ENCODE measurements around the gene KDM5B.

KDM5B gene

DNA sequence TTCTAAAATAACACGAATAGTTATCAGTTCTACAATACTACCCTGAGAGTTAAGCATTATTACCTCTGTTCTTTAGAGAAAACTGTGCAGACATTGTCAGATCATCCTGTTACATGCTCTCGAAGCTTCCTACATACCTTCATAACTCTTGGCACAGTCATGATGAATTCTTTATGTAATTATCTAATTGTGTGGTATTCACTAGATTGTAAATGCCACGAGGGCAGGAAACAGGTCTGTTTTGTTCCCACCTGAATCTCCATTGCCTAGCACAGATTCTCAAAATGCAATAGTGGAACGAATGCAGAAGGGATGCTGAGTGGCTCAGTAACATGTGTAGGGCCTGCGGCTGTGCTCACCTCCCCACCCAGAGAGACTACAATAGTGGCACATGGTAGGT lies 101.4 kb downstream of the KDM5B start:
- DNase-seq, result no peak
- TF ChIP-seq GATA1 (IDR thresholded peaks at IDR 0.05; ENCODE audit: low read depth, low read length) (no peak), POLR2A (IDR thresholded peaks at IDR 0.05; ENCODE audit: low read length) (no peak)

DNA sequence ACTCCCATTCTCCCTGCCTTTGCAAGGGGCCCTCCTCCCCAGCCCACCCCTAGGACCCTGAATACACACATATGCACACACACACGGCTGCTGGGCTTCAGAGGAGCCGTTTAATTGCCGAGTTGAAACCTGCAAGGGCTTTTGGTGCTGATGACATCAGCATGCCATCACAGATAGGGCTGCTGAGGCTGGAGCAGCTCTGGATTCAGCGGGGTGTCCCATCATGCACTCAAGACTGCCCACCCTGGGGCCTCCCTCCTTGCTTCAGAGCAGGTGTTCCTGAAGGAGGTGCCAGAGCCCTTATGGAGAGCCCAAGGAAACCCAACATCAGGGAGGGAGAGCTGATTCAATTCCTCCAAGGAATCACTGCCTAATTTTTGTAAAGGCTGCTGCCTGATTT lies 103.6 kb downstream of the KDM5B start:
- TF ChIP-seq GATA1 (IDR thresholded peaks at IDR 0.05; ENCODE audit: low read depth, low read length) (no peak), POLR2A (IDR thresholded peaks at IDR 0.05; ENCODE audit: low read length) (no peak)
- DNase-seq, result no peak

- no peak for DNase-seq
- TF ChIP-seq GATA1 (IDR thresholded peaks at IDR 0.05; ENCODE audit: low read depth, low read length), result no peak
- TF ChIP-seq POLR2A (IDR thresholded peaks at IDR 0.05; ENCODE audit: low read length), result no peak
Observed at GRCh38 chr1:202703191-202703590, 105.0 kb downstream of the KDM5B start.

DNA sequence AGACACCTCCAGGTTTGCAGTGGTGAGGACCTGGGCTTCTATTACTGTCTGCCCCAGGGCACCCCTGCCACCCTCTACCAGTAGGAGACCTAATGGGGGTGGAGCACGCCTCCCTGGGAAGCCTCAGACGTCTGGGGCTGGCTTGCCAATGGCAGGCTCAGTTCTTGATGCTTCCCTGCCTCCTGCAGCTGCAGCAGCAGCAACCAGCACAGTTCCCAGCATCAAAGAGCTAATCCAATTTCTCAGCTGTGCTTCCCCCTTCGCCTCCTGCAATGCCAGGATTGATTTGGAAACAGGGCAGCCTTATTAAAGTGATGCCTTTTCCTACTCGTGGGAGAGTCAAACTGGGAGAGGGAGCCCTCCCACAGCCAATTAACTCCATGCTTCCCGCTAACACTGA lies 106.1 kb downstream of the KDM5B start:
- TF ChIP-seq POLR2A (IDR thresholded peaks at IDR 0.05; ENCODE audit: low read length) (no peak), GATA1 (IDR thresholded peaks at IDR 0.05; ENCODE audit: low read depth, low read length) (no peak)
- DNase-seq, result no peak

DNA sequence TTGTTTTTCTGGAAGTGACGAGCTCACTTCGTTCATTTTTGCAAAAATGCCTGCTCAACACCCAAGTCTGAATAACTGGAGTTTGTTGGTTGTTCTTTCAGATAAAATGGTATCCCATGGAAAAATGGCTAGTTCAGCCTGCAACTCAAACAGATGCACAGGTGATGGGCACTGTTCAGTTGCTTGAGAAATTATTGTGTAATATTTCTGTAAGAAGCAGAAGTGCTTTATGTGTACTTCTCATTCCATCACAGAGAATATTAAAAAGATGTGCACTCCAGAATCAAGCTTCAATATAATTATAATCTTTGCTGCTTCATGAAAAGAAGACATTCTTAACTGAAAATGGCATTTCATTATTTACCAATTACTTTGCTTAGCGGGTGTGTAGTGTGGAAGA lies 107.0 kb downstream of the KDM5B start:
- DNase-seq, result no peak
- no peak for TF ChIP-seq POLR2A (IDR thresholded peaks at IDR 0.05; ENCODE audit: low read length)

GRCh38 chr1:202700061-202700460 lies 108.2 kb downstream of the KDM5B start:
- TF ChIP-seq POLR2A (IDR thresholded peaks at IDR 0.05; ENCODE audit: low read length), result no peak
- TF ChIP-seq GATA1 (IDR thresholded peaks at IDR 0.05; ENCODE audit: low read depth, low read length), result no peak
- DNase-seq, result no peak

DNA sequence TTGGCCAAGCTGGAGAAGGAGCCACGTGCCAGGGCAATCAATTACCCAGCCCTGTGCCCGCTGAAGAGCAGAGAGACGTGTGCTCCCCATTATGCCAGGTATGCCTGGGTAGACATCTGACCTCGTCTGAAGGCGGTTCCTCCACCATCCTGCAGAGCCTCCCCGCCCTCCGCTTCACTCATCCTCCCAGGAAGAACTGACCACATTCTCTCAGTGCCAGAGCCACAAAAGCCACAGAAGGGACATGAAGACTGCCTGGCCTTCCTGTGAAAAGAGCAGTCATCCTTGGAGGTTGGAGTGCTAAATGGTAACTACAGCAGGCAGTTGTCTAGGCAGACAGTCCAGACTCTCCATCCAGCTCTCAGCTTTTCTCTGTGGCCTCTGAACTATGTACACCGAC lies 109.9 kb downstream of the KDM5B start:
- no peak for TF ChIP-seq GATA1 (IDR thresholded peaks at IDR 0.05; ENCODE audit: low read depth, low read length)
- no peak for TF ChIP-seq POLR2A (IDR thresholded peaks at IDR 0.05; ENCODE audit: low read length)
- DNase-seq, result no peak

- no peak for DNase-seq
- no peak for TF ChIP-seq POLR2A (IDR thresholded peaks at IDR 0.05; ENCODE audit: low read length)
- no peak for TF ChIP-seq GATA1 (IDR thresholded peaks at IDR 0.05; ENCODE audit: low read depth, low read length)
Observed at GRCh38 chr1:202697038-202697437, 111.2 kb downstream of the KDM5B start.

DNA sequence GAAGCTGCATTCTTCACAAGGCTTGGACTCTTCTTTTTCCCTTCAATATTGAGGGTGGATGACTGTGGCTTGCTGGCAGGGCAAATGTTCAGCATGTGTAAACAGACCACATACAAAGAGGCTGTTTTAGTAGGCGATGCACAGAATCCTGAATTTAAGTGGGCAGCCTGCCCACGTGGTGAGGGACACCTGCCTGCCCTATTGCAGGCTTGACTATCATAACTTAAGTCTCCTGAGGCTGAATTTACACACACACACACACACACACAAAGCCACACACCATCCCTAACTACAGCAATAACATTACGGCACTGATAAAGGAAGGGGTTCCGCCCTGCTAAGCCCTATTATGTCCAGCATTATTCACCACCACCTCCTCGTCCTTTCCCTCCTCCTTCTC lies 113.9 kb downstream of the KDM5B start:
- DNase-seq, result no peak
- TF ChIP-seq POLR2A (IDR thresholded peaks at IDR 0.05; ENCODE audit: low read length) (no peak), GATA1 (IDR thresholded peaks at IDR 0.05; ENCODE audit: low read depth, low read length) (no peak)

- TF ChIP-seq GATA1 (IDR thresholded peaks at IDR 0.05; ENCODE audit: low read depth, low read length) (no peak), POLR2A (IDR thresholded peaks at IDR 0.05; ENCODE audit: low read length) (no peak)
- peak; percentile 71 to 81 for DNase-seq
Observed at GRCh38 chr1:202692959-202693555, 115.2 kb downstream of the KDM5B start.

GRCh38 chr1:202691816-202692215 lies 116.4 kb downstream of the KDM5B start:
- TF ChIP-seq GATA1 (IDR thresholded peaks at IDR 0.05; ENCODE audit: low read depth, low read length) (no peak), POLR2A (IDR thresholded peaks at IDR 0.05; ENCODE audit: low read length) (no peak)
- DNase-seq, result no peak

DNA sequence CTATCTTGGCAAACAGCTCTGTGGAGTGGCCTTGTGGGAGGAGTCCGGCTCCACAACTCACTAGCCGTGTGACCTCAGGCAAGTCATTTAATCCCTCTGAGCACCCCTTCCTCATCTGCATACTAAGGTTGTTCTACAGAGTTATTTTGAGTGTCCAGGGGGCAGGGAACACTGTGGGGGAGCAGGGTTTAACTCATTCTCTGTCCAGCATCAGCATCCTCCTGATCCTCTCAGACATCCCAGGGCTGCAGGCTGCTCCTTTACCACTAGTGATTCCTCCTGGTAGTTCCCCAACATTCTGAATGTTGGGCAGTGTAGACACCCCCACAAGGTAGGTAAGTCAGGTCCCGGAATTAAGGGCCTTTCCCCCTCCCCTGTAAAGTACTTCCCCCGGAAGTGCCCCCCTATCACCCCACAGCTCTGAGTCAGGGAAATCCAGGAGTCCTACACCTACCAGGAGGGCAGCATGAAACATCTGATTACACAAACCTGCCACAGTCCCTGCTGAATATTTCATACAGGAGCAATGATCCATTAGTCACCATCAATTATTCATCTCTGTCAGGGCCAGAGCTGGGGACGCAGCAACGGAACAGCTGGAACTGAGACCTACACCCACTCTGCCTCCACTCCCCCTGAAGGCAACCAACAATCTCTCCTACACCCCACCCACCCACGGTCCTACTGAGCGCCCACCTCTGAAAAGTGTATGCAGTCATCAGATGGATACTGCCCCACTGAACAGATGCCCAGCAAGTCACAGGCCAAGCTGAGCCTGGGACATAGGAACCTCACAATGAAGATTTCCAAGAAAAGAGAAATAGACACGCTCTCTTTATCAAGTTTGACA lies 118.5 kb downstream of the KDM5B start:
- DNase-seq, result no peak
- TF ChIP-seq GATA1 (IDR thresholded peaks at IDR 0.05; ENCODE audit: low read depth, low read length) (no peak), POLR2A (IDR thresholded peaks at IDR 0.05; ENCODE audit: low read length) (no peak)

DNA sequence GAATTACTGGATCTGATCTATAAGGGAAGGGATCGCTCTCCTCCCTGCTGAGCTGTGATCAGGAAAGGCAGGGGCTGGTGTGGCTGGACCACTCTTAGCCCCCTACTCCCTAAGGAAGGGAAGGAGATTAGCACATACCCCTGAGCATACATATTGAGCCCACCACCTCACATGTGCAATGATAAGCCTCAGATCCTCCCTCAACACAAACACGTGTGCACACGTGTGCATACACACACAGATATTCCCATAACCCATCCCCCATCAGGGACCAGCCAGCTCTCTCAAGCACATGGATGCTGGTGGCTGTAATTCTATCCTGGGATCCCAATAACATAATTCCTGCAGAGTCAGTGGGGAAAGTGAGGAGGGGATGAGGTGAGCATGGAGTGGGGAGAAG lies 119.1 kb downstream of the KDM5B start:
- TF ChIP-seq POLR2A (IDR thresholded peaks at IDR 0.05; ENCODE audit: low read length) (no peak), GATA1 (IDR thresholded peaks at IDR 0.05; ENCODE audit: low read depth, low read length) (no peak)
- no peak for DNase-seq

DNA sequence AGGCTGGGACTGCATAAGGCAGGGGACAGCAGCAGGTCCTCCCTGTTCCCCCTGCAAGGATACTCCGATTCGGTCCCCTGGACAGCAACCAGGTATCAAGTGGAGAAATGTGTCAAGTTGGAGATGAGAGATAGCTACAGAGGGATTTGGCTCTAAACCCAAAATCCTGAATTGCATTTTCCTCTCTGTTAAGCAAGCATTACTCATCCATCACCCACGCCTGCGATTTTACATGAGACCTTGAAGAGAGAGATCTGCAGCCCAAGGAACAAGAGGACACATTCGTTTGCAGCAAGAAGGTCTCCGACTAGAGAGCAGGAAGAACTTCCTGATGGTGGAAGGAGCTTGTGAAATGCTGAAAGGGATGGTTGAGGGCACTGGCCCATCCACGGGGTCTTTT lies 119.8 kb downstream of the KDM5B start:
- DNase-seq, result no peak
- TF ChIP-seq POLR2A (IDR thresholded peaks at IDR 0.05; ENCODE audit: low read length) (no peak), GATA1 (IDR thresholded peaks at IDR 0.05; ENCODE audit: low read depth, low read length) (no peak)

GRCh38 chr1:202687798-202688197 lies 120.4 kb downstream of the KDM5B start:
- no peak for TF ChIP-seq GATA1 (IDR thresholded peaks at IDR 0.05; ENCODE audit: low read depth, low read length)
- no peak for TF ChIP-seq POLR2A (IDR thresholded peaks at IDR 0.05; ENCODE audit: low read length)
- DNase-seq, result no peak
